ENCODE data around the gene ALDH6A1. TPM values are rescaled to one million over a fixed set of nuclear protein-coding genes. Genes with fewer than 3 reads are reported as not detected.

Gene ALDH6A1
- 48.3 TPM for total RNA-seq

DNA sequence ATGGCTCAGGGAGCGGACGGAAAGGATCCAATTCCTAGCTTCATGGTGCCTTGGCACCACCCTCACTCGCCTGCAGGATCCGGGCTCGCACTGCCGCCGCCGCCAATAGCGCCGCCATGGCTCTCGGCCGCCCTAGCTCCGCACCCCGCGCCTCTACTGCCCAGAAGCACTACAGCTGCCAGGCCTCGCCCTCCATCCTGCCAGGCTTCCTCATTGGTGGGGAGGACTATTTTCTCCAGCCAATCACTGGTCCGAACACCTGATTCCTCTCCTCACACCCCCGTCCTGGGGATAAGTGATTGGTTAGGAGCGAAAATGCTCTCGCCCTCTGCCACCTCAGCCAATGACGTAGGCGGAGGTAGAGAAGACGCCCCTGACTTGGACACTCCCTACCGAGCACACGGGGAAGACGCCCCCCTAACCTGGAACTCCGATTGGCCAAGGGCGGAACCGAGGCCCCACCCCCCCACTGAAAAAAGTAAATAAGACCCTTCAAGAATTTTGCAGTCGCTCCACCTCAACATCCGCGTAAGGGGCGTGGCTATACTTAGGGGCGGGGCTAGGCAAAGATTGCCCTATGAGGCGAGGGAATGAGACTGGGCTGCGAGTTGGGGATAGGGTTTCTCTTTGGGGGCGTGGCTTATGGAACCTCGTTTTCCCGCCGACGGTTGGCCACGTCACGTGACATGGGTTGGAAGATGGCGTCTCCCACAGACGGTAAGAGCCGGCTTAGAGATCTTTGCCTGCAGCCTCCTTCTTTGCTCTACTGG lies at the start of gene ALDH6A1, which contains the start of gene LIN52:
Gene ALDH6A1 (minus strand): TSS at position 177 of the 770 bp plus-strand sequence. CDS start 59 bp downstream, at position 118.
Gene LIN52 (plus strand): TSS at position 680 of the 770 bp plus-strand sequence. CDS start 19 bp downstream, at position 699.

DNA sequence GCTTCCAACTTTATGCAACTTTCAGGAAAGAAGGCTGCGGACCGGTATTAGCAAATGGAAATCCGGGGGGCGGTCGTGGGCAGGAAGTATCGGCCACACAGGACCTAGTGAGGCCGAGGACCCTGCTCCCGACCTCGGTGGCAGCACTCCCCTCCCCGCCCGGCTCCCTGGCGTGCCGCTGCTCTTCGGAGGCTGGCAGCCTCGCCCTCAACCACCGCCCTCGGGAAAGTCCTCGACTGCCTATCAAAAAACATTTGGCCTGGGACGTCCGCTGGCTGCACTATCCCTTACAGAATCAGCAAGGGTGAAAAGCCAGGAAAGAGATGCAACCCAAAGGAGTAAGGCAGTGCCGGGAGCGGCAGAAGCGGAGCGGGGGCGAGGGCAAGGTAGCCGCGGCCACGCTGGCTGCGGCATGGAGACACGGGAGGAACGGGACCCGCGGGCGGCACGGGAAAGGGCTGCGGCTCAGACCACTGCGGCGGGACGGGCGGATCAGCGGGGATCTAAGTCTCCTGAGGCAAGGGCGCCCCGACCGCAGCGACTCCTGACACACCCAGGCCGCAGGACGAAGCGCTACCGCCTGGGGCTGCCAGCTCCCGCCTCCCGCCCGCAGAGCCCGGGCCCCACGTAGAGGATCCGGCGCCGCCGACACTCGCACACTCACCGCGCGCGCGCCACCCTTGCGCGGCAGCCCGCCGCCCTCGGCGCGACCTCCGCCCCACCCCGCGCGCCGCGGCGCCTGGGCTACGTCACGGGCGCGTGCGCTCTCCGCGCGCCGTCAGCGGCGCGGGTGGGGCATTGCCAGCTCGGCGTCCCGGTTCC lies 65.5 kb downstream of the ALDH6A1 start, which contains the start of the genes BBOF1 and ENTPD5:
Gene BBOF1 (plus strand): TSS at position 764 of the 822 bp plus-strand sequence. CDS start 130 bp downstream, outside the sequence.
Gene ENTPD5 (minus strand): TSS at position 703 of the 822 bp plus-strand sequence. CDS start 31,186 bp downstream, outside the sequence.

Other genes with a start within 250 kb of the ALDH6A1 start
- 22.2 TPM for gene PTGR2, start 232.6 kb downstream of the ALDH6A1 start, total RNA-seq
- 71.2 TPM for gene ZNF410, start 197.6 kb downstream of the ALDH6A1 start, total RNA-seq
- gene FAM161B, start 134.4 kb downstream of the ALDH6A1 start, total RNA-seq: 16.5 TPM
- 43.0 TPM for gene COQ6, start 134.2 kb downstream of the ALDH6A1 start, total RNA-seq
- 13.8 TPM for gene ENTPD5, start 65.2 kb downstream of the ALDH6A1 start, total RNA-seq
- 15.0 TPM for gene BBOF1, start 65.1 kb downstream of the ALDH6A1 start, total RNA-seq
- gene LIN52, start 503 bp upstream of the ALDH6A1 start, total RNA-seq: 19.8 TPM
- gene VSX2, start 155.0 kb upstream of the ALDH6A1 start, total RNA-seq: 93.1 TPM
- 78.2 TPM for gene ABCD4, start 218.5 kb upstream of the ALDH6A1 start, total RNA-seq